Ectodermal cell (in vitro differentiated cells): ENCODE measurements around the gene LCA5.
"Not testable (repeated sequence)": the region's sequence is repeated elsewhere in the genome, so short reads cannot be mapped to it uniquely, and the experiment has no call there.

Experiments
- H3K27ac ChIP-seq: 2 replicates; pipeline ENCODE4 v1.7.0; 2013; ENCODE audit warnings: mild to moderate bottlenecking, low read depth, low read length; ENCODE audit not compliant: insufficient read depth, poor library complexity, severe bottlenecking
- H3K27me3 ChIP-seq: 2 replicates; pipeline ENCODE4 v1.7.0; 2013; ENCODE audit warnings: mild to moderate bottlenecking, low read length; ENCODE audit not compliant: insufficient read depth, control insufficient read depth, poor library complexity, severe bottlenecking
- H3K36me3 ChIP-seq: one replicate; pipeline ENCODE4 v1.7.0; 2013; ENCODE audit warnings: low read length; ENCODE audit not compliant: control insufficient read depth, insufficient read depth
- H3K4me1 ChIP-seq: one replicate; pipeline ENCODE4 v1.7.0; 2013; ENCODE audit warnings: low read length; ENCODE audit not compliant: control insufficient read depth, insufficient read depth
- H3K4me3 ChIP-seq: 2 replicates; pipeline ENCODE4 v1.7.0; 2013; ENCODE audit warnings: low read depth, low read length, control low read depth; ENCODE audit not compliant: insufficient read depth
- H3K9me3 ChIP-seq: 2 replicates; pipeline ENCODE4 v1.7.0; 2013; ENCODE audit warnings: mild to moderate bottlenecking, low read length, moderate library complexity; ENCODE audit not compliant: control insufficient read depth
- WGBS, 2 experiments: methylation state at CpG; one replicate each; pipeline ENCODE4 v1.1.7; 2013; ENCODE audit warnings: missing lambda C conversion rate in 2 of 2; 5-methylcytosine and 5-hydroxymethylcytosine counted together

The LCA5 gene

GRCh38 chr6:79538106-79538971, 1.1 kb upstream of the LCA5 start:
- H3K4me1 ChIP-seq = no peaks in the 10 kb centered on the region
- WGBS, 2 experiments = 22 to 27% methylated on average over 11 to 12 of the region's 14 CpGs
- H3K9me3 ChIP-seq = no peaks in the 10 kb centered on the region
- no peak overlapping the region for H3K27ac ChIP-seq
- H3K4me3 ChIP-seq = peak overlapping the region; percentile 83
- H3K36me3 ChIP-seq = no peaks in the 10 kb centered on the region
- no peaks in the 10 kb centered on the region for H3K27me3 ChIP-seq

GRCh38 chr6:79536585-79536953, 661 bp downstream of the LCA5 start:
- Histone ChIP-seq H3K9me3 (no peaks in the 10 kb centered on the region), H3K4me1 (no peaks in the 10 kb centered on the region), H3K27ac (peak overlapping the region; percentile 89), H3K27me3 (no peaks in the 10 kb centered on the region), H3K4me3 (peak overlapping the region; percentile 83), H3K36me3 (no peaks in the 10 kb centered on the region)
- 0% methylated on average over 8 to 9 of the region's 9 CpGs for WGBS, 2 experiments

DNA sequence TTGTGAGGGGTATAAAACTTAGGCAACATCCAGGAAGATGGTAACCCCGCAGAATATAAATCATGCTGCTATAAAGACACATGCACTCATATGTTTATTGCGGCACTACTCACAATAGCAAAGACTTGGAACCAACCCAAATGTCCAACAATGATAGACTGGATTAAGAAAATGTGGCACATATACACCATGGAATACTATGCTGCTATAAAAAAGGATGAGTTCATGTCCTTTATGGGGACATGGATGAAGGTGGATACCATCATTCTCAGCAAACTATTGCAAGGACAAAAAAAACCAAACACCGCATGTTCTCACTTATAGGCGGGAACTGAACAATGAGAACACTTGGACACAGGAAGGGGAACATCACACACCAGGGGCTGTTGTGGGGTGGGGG, 7.7 kb downstream of the LCA5 start:
- not testable (repeated sequence) for H3K9me3 ChIP-seq, H3K4me3 ChIP-seq, H3K27me3 ChIP-seq, H3K27ac ChIP-seq, H3K4me1 ChIP-seq, H3K36me3 ChIP-seq
- 100% methylated on average over 2 of the region's 4 CpGs; no CpG with 5 or more reads in 1 of the 2 experiments for whole genome bisulfite sequencing, 2 experiments

DNA sequence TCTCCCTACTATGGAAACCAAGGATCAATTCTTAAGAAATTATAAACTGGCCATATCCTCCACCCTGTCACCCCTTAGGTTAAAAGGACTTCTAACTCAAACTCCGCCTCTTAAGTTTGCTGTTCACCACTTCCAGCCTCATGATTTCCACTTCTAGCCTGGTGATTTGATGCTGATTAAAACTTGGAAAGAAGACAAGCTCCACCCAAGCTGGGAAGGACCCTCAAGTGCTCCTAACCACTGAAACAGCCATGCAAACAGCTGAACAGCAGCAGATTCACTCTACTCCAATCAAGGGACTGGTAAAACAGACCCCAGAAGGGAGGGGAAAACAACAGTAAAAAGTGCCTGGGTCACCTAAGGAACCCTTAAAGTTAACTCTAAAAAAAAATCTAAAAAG, 10.3 kb downstream of the LCA5 start:
- 88 to 90% methylated on average over 1 of the region's 1 CpG for WGBS, 2 experiments
- H3K4me1 ChIP-seq = no peaks in the 10 kb centered on the region
- no peaks in the 10 kb centered on the region for H3K36me3 ChIP-seq
- H3K9me3 ChIP-seq = no peaks in the 10 kb centered on the region
- H3K4me3 ChIP-seq = no peak overlapping the region
- H3K27me3 ChIP-seq = no peaks in the 10 kb centered on the region
- no peak overlapping the region for H3K27ac ChIP-seq

- no peaks in the 10 kb centered on the region for H3K4me1 ChIP-seq
- no peak overlapping the region for H3K27ac ChIP-seq
- H3K36me3 ChIP-seq = no peaks in the 10 kb centered on the region
- no peak overlapping the region for H3K4me3 ChIP-seq
- H3K9me3 ChIP-seq = no peaks in the 10 kb centered on the region
- no peaks in the 10 kb centered on the region for H3K27me3 ChIP-seq
- 79 to 84% methylated on average over 7 to 12 of the region's 12 CpGs for WGBS, 2 experiments
Observed at GRCh38 chr6:79525272-79526100, 11.7 kb downstream of the LCA5 start.

- no peaks in the 10 kb centered on the region for H3K4me1 ChIP-seq
- H3K36me3 ChIP-seq = no peaks in the 10 kb centered on the region
- no peaks in the 10 kb centered on the region for H3K9me3 ChIP-seq
- no peaks in the 10 kb centered on the region for H3K27me3 ChIP-seq
- no peak overlapping the region for H3K27ac ChIP-seq
- 89 to 92% methylated on average over 3 of the region's 3 CpGs for WGBS, 2 experiments
- H3K4me3 ChIP-seq = no peak overlapping the region
Observed at GRCh38 chr6:79524065-79524464, 13.2 kb downstream of the LCA5 start.

GRCh38 chr6:79522609-79523008, 14.6 kb downstream of the LCA5 start:
- no peaks in the 10 kb centered on the region for H3K4me1 ChIP-seq
- no peak overlapping the region for H3K27ac ChIP-seq
- no peaks in the 10 kb centered on the region for H3K36me3 ChIP-seq
- H3K27me3 ChIP-seq = no peaks in the 10 kb centered on the region
- no peaks in the 10 kb centered on the region for H3K9me3 ChIP-seq
- WGBS, 2 experiments = 86% methylated on average over 1 of the region's 3 CpGs; no CpG with 5 or more reads in 1 of the 2 experiments
- no peak overlapping the region for H3K4me3 ChIP-seq

- WGBS, 2 experiments = no CpG with 5 or more reads among the region's 1 CpG
- no peak overlapping the region for H3K27ac ChIP-seq
- no peaks in the 10 kb centered on the region for H3K36me3 ChIP-seq
- H3K27me3 ChIP-seq = no peaks in the 10 kb centered on the region
- no peaks in the 10 kb centered on the region for H3K9me3 ChIP-seq
- no peaks in the 10 kb centered on the region for H3K4me1 ChIP-seq
- H3K4me3 ChIP-seq = no peak overlapping the region
Observed at GRCh38 chr6:79520534-79520933, 16.7 kb downstream of the LCA5 start.

- Histone ChIP-seq H3K9me3 (no peaks in the 10 kb centered on the region), H3K4me3 (no peak overlapping the region)
Observed at GRCh38 chr6:79518842-79519241, 18.4 kb downstream of the LCA5 start.

GRCh38 chr6:79515436-79515835, 21.8 kb downstream of the LCA5 start:
- WGBS, 2 experiments = 83 to 100% methylated on average over 1 of the region's 1 CpG
- Histone ChIP-seq H3K4me3 (no peak overlapping the region), H3K4me1 (no peaks in the 10 kb centered on the region), H3K36me3 (no peaks in the 10 kb centered on the region), H3K27me3 (no peaks in the 10 kb centered on the region), H3K9me3 (no peaks in the 10 kb centered on the region), H3K27ac (no peak overlapping the region)

More at GRCh38 chr6:79518842-79519241, 18.4 kb downstream of the LCA5 start:
- Histone ChIP-seq H3K4me1 (no peaks in the 10 kb centered on the region), H3K27ac (no peak overlapping the region), H3K27me3 (no peaks in the 10 kb centered on the region), H3K36me3 (no peaks in the 10 kb centered on the region)
